Sigmoid colon (tissue), 7 donors: ENCODE measurements around the gene ANAPC16. TPM values are rescaled to one million over a fixed set of nuclear protein-coding genes. Genes with fewer than 3 reads are reported as not detected.

Experiments used
- DNase-seq: peaks from one replicate; pipeline ENCODE4 v3.0.0-alpha.2; 2019
- H3K27ac ChIP-seq, 4 donors: fragments of 200-600 bp; sonication (generic); one replicate each; pipeline ENCODE4 v1.5.1; 2016 to 2019; ENCODE audit warnings: mild to moderate bottlenecking in 1 of 4
- H3K27me3 ChIP-seq, 3 donors: fragments of 200-600 bp; sonication (generic); one replicate each; pipeline ENCODE4 v1.5.1; 2019; ENCODE audit warnings: mild to moderate bottlenecking in 1 of 3
- H3K36me3 ChIP-seq, 4 donors: fragments of 200-600 bp; sonication (generic); one replicate each; pipeline ENCODE4 v1.5.1; 2016 to 2019
- H3K4me1 ChIP-seq, 4 donors: fragments of 200-600 bp; sonication (generic); one replicate each; pipeline ENCODE4 v1.5.1; 2017 to 2019
- H3K4me3 ChIP-seq, 4 donors: fragments of 200-600 bp; sonication (generic); one replicate each; pipeline ENCODE4 v1.5.1; 2017 to 2019; ENCODE audit warnings: mild to moderate bottlenecking in 2 of 4, moderate library complexity in 1 of 4
- H3K9me3 ChIP-seq, 4 donors: fragments of 200-600 bp in 3 of 4; sonication (generic) in 3 of 4; one replicate each; pipeline versions ENCODE4 v1.5.1 to v1.6.1; 2013 to 2019
- CTCF ChIP-seq, 4 experiments: fragments of 450-650 bp in 3 of 4; fragments of 200-600 bp in 1 of 4; IDR thresholded peaks; one replicate each; pipeline ENCODE4 v1.5.1; 2016 to 2019; ENCODE audit warnings: antibody characterized with exemption in 4 of 4, mild to moderate bottlenecking in 3 of 4, moderate library complexity in 2 of 4
- EP300 ChIP-seq, 4 donors: sonication (generic); formaldehyde crosslinking; IDR thresholded peaks; one replicate each; pipeline ENCODE4 v1.6.1; 2017; ENCODE audit warnings: antibody characterized with exemption in 4 of 4
- POLR2A ChIP-seq, 2 donors: fragments of 450-650 bp; IDR thresholded peaks; one replicate each; pipeline ENCODE4 v1.6.1; 2016; ENCODE audit warnings: antibody characterized with exemption in 2 of 2, mild to moderate bottlenecking in 2 of 2, moderate library complexity in 2 of 2
- POLR2AphosphoS5 ChIP-seq, 4 donors: sonication (generic); formaldehyde crosslinking; IDR thresholded peaks; one replicate each; pipeline ENCODE4 v1.6.1; 2017; ENCODE audit warnings: antibody characterized with exemption in 4 of 4
- WGBS, 2 donors: extraction: QIAGEN DNeasy Blood & Tissue Kit; methylation state at CpG; one replicate each; pipeline ENCODE4 v1.1.7; 2013; 5-methylcytosine and 5-hydroxymethylcytosine counted together
- intact Hi-C: fragments of 100-400 bp; cut with DNase I; formaldehyde crosslinking; loops from one replicate; pipeline ENCODE4 v1.15.1; 2023
- polyA plus RNA-seq, 3 donors: library from polyadenylated mRNA; stranded (reverse); fragments of 200-250 nt; gene quantifications; one replicate each; pipeline ENCODE4 v1.2.3, GENCODE V29; 2013
- total RNA-seq, 4 donors: library from RNA; depleted of rRNA; stranded (reverse); fragments of >200 nt; gene quantifications; one replicate each; pipeline ENCODE4 v1.1.0, GENCODE V29; 2016
- donor health status: healthy with polysubstance abuse.
- donor health status: Bipolar disorder and iron deficiency.
- donor health status: healthy.

The ANAPC16 gene
- total and polyA plus RNA-seq, 7 donors = 80.0 to 228 (median 187) TPM

GRCh38 chr10:72255977-72256729, 40.3 kb downstream of the ANAPC16 start:
- H3K27ac ChIP-seq = peak overlapping the region; percentile 89 to 95 (median 91)
- H3K27me3 ChIP-seq = no peaks in the 10 kb centered on the region
- WGBS, 2 donors = 94 to 97% methylated on average over 6 of the region's 6 CpGs
- intact Hi-C loops = loop anchor here (5.0 kb wide), 1 partner anchor 39 kb away; the partner anchor contains the start of genes ANAPC16 and ASCC1
- H3K4me3 ChIP-seq = no peak overlapping the region
- DNase-seq = no peak
- H3K36me3 ChIP-seq = no peaks in the 10 kb centered on the region
- peaks cover 0 to 93% (median 82%) of the 10 kb centered on the region in 4 donors for H3K4me1 ChIP-seq
- no peaks in the 10 kb centered on the region for H3K9me3 ChIP-seq
- TF ChIP-seq EP300 (IDR thresholded peaks at IDR 0.05) (peak in 2 of 4 donors; percentile 48 to 61), POLR2A (IDR thresholded peaks at IDR 0.05) (no peak), POLR2AphosphoS5 (IDR thresholded peaks at IDR 0.05) (peak in 2 of 4 donors; percentile 49 to 65), CTCF (IDR thresholded peaks at IDR 0.05) (no peak)

GRCh38 chr10:72257051-72257892, 41.5 kb downstream of the ANAPC16 start:
- Histone ChIP-seq H3K27me3 (no peaks in the 10 kb centered on the region), H3K27ac (peak overlapping the region; percentile 89 to 95 (median 91)), H3K36me3 (no peaks in the 10 kb centered on the region), H3K4me3 (no peak overlapping the region), H3K9me3 (no peaks in the 10 kb centered on the region), H3K4me1 (peaks cover 0 to 86% (median 83%) of the 10 kb centered on the region in 4 donors)
- intact Hi-C loops = loop anchor here (5.0 kb wide), 1 partner anchor 40 kb away; the partner anchor contains the start of genes ANAPC16 and ASCC1
- 74 to 77% methylated on average over 8 of the region's 8 CpGs for WGBS, 2 donors
- TF ChIP-seq POLR2AphosphoS5 (IDR thresholded peaks at IDR 0.05) = peak in 1 of 4 donors; percentile 68
- no peak for TF ChIP-seq POLR2A (IDR thresholded peaks at IDR 0.05)
- DNase-seq = peak; percentile 73

- 97 to 99% methylated on average over 4 of the region's 4 CpGs for WGBS, 2 donors
These were observed 42.8 kb downstream of the ANAPC16 start for GRCh38 chr10:72258617-72259016.

GRCh38 chr10:72259491-72260238, 43.9 kb downstream of the ANAPC16 start:
- Histone ChIP-seq H3K36me3 (no peaks in the 10 kb centered on the region), H3K27me3 (no peaks in the 10 kb centered on the region), H3K4me3 (no peak overlapping the region), H3K9me3 (no peaks in the 10 kb centered on the region), H3K27ac (peak overlapping the region; percentile 83 to 91 (median 88)), H3K4me1 (peaks cover 0 to 62% (median 61%) of the 10 kb centered on the region in 4 donors)
- TF ChIP-seq POLR2AphosphoS5 (IDR thresholded peaks at IDR 0.05) = peak; percentile 34 to 65 (median 42)
- TF ChIP-seq CTCF (IDR thresholded peaks at IDR 0.05) = no peak
- 50 to 60% methylated on average over 5 of the region's 5 CpGs for WGBS, 2 donors
- DNase-seq = peak; percentile 75
- intact Hi-C loops = loop anchor here (5.0 kb wide), 1 partner anchor 42 kb away; the partner anchor contains the start of genes ANAPC16 and ASCC1

More at GRCh38 chr10:72258617-72259016, 42.8 kb downstream of the ANAPC16 start:
- peaks cover 0 to 73% (median 72%) of the 10 kb centered on the region in 4 donors for H3K4me1 ChIP-seq
- intact Hi-C loops = loop anchor here (5.0 kb wide), 1 partner anchor 41 kb away; the partner anchor contains the start of genes ANAPC16 and ASCC1
- TF ChIP-seq CTCF (IDR thresholded peaks at IDR 0.05) (no peak), POLR2AphosphoS5 (IDR thresholded peaks at IDR 0.05) (no peak), EP300 (IDR thresholded peaks at IDR 0.05) (no peak), POLR2A (IDR thresholded peaks at IDR 0.05) (no peak)
- no peaks in the 10 kb centered on the region for H3K9me3 ChIP-seq
- DNase-seq = no peak
- no peaks in the 10 kb centered on the region for H3K27me3 ChIP-seq
- H3K27ac ChIP-seq = peak overlapping the region; percentile 83 to 91 (median 88)
- no peak overlapping the region for H3K4me3 ChIP-seq
- H3K36me3 ChIP-seq = no peaks in the 10 kb centered on the region
